HG02943 (cell line): ENCODE data around the gene VASP.
"Not testable (repeated sequence)": the region's sequence is repeated elsewhere in the genome, so short reads cannot be mapped to it uniquely, and the experiment has no call there.

Source experiments
- ATAC-seq: cut with Tn5 transposase; IDR thresholded peaks from one replicate; pipeline ENCODE4 v1.9.1; 2021; ENCODE audit warnings: mild to moderate bottlenecking, low read depth, moderate library complexity; ENCODE audit not compliant: unreplicated experiment

VASP gene

DNA sequence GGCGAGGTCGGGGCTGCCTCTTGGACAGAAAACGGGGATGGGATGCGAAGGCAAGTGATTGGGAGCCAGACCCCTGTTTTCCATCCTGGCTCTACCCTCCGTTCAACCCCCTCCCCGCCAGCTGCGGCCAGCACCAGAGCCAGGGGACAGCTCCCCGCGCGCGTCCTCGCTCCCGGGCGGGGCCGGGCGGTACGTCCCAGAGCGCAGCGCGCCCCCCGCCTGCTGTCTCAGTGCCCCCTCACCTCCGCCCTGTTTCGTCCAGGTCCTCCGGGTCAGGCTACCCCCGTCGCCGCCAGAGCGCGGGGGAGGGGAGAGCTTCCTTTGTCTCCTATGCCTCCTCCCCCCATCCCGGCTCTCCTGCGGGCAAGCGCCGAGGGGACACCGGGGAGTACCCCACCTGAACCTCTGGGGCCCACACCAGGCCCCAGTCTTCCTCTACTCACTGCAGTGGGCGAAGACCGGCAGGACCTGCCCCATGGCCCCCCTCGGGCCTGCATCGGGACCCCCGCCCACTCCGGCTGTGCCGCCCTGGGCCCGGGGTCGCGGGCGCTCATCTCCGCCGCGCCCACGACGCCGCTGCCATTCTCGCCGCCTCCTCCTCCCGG, 10.8 kb upstream of the VASP start:
- no peak for ATAC-seq

DNA sequence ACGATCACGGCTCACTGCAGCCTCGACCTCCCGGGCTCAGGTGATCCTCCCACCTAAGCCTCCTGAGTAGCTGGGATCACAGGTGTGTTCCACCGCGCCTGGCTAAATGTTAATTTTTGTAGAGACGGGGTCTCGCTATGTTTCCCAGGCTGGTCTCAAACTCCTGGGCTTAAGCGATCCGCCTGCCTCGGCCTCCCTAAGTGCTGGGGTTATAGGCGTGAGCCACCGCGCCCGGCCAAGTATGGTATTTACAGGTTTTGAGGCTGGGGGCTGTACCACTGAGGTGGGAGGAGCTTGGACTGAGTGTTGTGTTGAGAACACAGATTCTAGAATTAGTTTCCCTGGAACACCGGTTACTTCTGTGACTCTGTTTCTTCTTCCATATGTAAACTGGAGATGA, 9.5 kb upstream of the VASP start:
- no peak for ATAC-seq

DNA sequence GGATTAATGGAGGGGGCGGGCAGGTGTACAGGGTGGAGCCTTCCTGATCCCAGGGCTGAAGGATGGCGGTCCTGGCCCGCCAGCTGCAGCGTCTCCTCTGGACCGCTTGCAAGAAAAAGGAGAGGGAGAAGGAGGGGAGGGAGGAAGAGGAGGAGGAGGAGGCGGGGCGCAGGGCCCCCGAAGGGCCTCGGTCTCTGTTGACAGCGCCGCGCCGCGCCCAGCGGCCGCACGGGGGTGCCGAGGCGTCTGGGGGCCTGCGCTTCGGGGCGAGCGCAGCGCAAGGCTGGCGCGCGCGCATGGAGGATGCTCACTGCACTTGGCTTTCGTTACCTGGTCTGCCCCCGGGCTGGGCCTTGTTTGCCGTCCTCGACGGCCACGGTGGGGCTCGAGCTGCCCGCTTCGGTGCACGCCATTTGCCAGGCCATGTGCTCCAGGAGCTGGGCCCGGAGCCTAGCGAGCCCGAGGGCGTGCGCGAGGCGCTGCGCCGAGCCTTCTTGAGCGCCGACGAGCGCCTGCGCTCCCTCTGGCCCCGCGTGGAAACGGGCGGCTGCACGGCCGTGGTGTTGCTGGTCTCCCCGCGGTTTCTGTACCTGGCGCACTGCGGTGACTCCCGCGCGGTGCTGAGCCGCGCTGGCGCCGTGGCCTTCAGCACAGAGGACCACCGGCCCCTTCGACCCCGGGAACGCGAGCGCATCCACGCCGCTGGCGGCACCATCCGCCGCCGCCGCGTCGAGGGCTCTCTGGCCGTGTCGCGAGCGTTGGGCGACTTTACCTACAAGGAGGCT, 8.7 kb upstream of the VASP start, which contains the start of gene PPM1N:
TSS of gene PPM1N (plus strand) at position 33 of the 785 bp plus-strand sequence. CDS start at position 63, 30 bp downstream.
- no peak for ATAC-seq

DNA sequence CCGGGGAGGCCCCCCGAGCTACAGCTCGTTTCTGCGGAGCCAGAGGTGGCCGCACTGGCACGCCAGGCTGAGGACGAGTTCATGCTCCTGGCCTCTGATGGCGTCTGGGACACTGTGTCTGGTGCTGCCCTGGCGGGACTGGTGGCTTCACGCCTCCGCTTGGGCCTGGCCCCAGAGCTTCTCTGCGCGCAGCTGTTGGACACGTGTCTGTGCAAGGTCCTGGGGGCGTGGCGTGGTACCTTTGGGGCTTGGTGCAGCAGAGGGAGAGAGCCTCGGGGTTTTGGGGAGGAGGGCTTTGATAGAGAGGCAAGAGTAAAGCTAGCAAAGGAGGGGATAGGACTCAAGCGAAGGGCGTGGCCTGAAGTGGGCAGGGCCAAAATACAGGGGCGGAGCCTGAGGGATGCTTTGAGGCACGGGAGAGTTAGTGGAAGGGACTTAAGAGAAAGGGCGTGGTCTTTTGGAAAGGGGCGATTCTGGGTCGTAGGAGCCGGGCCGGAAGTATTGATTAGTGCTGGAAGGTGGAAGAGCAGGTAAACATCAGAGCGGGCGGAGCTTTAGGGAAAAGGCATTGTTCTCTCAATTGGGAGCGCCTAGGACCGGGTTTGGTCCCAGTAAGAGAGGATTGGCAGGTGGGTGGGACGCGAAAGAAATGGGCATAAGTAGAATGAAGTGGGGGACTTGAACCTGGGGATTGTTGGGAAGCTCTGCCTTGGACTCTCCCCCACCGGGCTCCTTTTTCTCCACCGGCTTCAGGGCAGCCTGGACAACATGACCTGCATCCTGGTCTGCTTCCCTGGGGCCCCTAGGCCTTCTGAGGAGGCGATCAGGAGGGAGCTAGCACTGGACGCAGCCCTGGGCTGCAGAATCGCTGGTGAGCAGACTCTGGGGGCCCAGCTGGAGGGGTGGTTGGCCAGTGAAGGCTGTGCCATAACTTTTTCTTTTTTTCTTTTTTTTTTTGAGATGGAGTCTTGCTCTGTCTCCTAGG, 7.8 kb upstream of the VASP start:
- no peak for ATAC-seq

DNA sequence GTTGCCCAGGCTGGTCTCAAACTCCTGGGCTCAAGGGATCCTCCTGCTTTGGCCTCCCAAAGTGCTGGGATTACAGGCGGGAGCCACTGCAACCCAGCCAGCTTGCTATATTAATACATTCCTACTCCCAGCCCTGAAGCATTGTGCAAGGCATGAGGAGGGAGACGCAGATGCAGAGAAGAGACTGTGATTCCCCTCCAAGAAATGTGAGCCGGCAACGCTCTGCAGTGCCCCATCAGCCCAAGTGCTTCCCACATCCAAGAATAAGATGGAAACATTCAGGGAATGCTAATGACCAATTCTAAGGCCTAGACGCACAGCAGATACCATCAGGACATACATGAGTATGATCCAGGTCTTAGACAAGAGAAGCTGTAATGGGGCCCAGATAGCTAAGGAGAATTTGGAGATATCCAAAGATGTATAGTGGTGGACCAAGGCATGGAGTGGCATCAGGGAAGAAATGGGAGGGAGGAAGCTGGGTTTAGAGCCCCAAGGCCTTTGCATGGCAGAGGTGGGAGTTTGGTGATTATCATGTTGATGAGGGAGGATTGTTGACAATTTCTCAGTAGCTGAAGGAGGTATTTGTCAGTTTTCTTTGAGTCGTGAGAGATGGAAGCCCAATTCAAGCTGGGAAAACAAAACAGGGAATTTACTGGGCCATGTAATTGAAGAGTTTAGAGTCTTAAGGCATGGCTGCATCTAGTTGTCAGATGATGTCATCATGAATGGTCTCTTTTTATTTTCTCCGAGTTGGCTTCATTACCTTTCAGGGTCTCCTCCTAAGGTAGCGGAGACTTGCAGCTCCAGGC, 6.2 kb upstream of the VASP start:
- no peak for ATAC-seq

DNA sequence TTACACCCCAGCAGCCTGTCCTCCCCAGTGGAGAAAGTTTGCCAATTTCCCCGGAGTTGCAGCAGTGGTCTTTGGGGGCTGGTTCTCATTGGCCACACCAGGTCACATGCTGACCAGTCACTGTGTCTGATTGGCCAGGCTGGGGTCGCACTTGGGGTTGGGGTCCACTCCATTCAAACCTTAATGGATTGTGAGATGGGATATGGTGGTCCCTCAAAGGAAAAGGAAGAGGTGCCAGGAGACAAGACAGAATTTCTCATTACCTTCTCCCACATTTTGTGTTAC, 5.6 kb upstream of the VASP start:
- no peak for ATAC-seq

DNA sequence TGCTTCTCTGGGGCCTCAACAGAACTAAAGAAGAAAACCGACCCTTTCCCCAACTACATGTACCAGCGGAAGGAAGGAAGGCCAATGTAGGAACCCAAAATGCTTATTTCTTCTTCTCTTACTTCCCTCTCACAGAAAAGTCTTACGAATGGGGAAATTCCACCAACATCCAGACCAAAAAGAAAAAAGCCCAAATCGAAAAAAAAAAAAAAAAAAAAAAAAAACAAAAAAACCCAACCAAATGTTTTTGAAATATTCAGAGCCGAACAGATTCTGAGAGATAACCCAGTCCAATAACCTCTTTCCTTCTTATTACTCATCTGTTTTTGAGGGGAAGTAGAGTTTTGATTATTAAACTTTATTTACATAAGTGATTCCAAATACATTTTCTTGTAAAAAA, 5.2 kb upstream of the VASP start:
- ATAC-seq, result no peak

DNA sequence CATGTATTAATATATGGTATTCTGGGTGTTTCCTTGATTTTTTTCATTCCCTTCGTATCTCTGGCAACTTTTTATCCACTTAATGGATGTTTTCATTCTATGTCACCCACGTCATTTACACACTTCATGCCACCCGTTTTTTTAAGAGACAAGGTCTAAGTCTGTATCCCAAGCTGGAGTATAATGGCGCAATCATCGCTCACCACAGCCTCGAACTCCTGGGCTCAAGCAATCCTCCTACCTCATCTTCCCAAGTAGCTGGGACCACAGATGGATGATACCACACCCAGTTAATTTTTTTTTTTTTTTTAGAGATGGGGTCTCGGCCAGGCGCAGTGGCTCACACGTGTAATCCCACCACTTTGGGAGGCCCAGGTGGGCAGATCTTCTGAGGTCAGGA, 3.4 kb upstream of the VASP start:
- no peak for ATAC-seq

DNA sequence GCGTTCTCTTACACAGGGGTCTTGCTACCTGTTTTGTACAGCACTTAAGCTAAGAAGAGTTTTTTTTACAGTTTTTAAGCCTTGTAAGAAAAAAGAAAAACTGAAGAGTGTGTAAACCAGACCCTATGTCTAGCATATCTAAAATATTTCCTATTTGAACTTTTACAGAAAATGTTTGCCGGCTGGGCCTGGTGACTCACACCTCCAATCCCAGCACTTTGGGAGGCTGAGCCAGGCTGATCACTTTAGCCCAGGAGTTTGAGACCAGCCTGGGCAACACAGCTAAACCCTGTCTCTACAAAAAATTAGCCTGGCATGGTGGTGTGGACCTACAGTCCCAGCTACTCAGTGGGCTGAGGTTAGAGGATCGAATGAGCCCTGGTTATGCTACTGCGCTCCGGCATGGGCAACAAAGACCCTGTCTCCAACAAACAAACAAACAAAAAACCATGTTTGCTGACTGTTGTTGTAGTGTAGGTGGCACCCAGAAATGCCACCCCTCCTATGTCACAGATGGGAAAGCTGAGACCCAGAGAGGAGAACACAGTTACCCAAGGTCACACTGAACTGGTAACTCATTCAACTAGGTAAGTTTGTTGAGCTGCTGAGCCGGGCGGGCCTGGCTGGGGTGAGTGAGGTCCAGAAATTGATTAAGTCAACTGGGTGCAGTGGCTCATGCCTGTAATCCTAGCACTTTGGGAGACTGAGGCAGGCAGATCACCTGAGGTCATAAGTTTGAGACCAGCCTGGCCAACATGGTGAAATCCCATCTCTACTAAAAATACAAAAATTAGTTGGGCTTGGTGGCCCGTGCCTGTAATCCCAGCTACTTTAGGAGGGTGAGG, 1.9 kb upstream of the VASP start:
- no peak for ATAC-seq

DNA sequence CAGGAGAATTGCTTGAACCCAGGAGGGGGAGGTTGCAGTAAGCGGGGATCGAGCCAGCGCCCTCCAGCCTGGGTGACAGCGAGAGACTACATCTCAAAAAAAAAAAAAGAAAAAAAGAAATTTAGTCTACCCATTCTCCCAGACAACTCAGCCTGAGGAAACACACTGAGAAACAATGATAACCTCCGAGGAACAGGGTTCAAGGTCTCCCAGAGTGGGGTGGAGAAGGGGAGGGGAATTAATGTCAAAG, 1.4 kb upstream of the VASP start:
- ATAC-seq, result no peak

DNA sequence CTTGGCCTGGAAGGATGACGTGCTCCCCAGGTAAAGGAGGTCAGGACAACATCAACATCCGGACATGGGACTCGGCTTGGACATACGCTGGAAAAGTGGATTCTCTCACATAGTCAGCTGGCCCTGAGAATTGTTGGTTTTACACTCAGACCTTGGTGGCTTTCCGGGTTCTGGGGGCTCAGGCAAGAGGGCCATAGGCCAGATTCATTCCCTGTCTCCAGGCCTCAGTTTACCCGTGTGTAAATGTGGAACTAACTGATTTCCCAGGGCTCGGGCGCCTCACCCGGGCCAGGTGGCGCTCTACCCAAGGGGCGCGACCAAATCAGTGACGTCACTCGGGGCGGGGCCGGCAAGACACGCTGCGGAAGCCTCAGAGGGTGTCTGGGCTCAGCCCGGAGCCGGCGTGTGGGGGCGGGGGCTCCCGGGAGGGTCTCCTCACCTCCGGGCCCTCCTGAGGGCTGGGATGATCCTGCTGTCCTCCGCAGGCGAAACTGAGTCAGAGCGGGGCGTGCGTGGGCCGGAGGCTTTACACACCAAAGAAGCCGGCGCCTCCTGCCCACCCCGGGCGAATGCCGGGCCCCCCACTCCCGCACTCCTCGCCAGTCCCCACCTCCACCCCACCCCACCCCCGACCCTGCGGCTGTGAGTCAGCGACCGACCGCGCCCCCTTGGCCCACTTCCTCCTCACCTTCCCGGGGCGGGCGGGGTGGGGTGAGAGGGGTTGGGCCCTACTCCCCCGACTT, 862 bp upstream of the VASP start:
- peak; percentile 46 for ATAC-seq

DNA sequence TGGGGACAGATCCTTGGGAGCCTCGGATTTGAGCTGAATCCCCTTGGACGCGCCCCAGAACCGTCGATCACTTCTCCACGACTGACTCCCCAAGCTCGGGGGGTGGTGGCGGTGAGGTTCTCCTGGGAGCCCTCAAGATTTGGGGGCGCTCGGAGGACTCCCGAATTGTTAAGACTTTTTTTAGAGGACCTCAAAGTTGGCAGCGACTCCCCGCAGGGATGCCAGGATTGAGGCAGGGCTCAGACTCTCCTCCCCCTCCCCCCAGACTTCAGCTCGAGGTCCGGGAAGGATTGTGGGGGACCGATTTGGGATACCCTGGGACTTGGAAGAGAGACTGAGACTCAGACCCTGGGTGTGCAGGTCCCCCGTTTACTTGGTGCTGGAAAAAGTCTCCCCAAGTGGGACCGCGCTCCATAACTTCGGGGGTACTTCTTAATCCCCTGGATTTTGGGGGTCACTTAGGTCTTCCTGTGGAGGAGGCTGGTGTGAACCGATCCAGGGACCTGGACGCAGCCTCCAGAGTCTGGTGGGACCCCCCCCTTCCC, 665 bp downstream of the VASP start:
- no peak for ATAC-seq

DNA sequence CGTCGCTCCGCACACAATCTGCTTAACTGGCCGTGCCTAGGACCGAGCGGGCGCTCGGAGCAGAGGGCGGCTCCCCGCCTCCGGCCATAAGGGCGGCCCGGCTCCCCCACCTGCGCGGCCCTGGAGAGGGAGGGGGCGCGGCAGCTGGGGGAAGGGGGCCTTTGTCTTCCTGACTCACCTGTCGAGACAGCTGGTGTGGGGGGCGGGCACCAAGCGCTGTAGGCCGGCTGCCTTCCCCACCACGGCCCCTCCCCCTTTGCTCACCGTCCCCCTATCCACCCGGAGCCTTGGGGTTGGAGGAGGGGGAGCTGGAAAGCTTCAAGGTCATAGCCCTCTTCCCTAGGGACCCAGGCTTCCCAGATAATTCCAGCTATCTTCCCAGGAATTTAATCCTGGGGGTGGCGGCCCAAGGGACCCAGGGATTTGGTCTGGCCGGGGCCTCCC, 1.2 kb downstream of the VASP start:
- ATAC-seq, result no peak

DNA sequence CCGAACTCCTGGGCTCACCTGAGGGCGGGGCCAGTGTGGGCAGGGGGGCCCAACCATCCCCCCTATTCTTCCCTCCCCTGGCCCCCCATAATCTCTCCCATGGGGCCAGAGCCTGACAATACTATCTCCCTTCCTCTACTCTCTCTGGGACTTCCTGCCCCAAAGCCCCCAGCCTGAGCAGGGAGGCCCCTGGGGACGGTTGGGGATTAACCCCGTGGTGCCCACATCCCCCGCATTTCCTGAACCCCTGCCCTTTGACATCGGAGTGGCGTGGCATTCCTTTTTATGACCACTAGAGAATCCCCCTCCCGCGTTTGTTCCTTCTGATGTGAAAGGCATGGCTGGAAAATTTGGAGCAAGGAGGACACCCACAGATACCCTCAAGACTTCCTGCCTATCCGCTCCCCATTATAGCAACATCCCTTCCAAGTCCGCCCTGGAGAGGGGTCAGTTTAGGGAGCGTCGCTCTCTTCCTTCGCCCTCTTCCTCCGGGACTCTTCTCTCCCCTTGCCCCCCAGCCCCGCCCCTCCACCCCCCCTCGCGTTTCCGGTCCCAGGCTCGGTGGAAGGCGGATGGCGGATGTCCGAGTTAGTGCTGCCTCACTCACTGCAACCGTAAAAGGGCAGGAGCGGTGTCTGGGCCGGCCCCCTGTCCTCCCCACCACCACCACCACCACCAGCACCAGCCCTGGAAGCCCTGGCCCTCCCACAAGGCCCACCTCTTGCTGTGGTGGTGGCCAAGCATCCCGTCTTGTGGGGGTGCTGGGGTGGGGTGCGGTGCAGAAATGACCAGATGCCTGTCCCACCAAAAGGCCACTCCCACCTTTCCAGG, 1.8 kb downstream of the VASP start:
- ATAC-seq, result no peak

DNA sequence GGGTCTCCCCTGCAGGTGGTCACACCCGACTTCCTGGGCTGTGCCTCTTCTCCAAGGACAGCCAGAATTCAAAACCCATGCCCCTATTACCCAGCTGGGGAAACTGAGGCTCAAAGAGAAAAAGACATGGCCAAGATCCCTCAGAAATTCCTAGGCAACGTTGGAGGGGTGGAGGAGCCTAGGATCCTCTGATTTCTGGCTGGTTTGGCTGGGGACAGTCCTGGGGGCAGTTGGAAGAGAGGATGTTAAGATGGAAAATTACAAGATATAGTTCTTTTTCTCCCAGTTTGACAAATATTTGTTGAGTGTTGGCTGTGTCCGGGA, 2.4 kb downstream of the VASP start:
- no peak for ATAC-seq

DNA sequence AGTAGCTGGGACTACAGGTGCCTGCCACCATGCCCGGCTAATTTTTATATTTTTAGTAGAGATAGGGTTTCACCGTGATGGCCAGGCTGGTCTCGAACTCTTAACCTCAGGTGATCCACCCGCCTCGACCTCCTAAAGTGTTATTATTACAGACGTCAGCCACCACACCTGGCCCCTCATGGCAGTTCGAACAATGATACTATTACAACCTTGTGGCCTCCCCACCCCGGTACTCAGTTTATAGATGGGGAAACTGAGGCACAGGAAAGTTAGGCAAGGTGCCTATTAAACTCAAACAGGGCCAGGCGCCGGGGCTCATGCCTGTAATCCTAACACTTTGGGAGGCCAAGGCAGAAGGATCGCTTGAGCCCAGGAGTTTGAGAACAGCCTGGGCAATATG, 3.1 kb downstream of the VASP start:
- not testable (repeated sequence) for ATAC-seq

DNA sequence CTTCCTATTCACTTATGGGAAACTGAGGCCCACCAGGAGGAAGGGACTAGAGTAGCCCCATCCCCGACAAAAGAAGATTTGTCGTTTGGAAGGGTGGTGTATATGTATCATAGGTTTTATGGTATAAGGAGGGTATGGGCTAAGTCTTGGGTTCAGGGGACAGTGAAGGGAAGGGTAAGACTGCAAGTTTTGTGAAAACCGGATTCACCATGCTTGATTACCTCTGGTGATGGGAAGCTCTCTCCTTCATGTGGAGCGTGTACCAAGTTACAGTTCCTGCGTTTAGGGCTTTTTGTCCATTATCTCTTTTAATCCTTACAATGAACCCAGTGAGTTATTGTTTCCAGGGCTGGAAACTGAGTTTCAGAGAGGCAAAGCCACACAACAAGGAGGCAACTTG, 3.8 kb downstream of the VASP start:
- ATAC-seq, result no peak

DNA sequence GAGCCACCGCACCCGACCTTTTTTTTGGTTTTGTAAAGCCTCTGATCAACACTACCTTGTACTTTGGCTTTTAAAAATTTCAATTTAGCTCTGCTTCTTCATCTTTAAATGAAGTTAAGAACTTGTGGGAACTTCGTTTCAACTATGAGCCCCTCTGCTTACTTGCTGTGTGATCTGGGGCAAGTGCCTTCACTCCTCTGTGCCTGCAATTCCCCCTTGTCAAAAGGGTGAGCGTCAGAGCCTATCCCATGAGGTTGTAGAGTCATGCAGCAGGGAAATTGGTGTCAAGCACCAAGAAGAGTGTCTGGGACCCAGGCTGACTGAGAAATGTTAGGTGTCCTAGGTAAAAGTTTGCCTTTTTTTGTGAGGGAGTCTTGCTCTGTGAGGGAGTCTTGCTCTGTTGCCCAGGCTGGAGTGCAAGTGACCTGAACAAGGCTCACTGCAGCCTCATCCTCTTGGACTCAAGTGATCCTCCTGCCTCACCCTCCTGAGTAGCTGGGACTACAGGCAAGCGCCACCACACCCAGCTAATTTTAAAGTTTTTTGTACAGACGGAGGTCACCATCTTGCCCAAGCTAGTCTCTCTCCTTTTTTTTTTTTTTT, 5.7 kb downstream of the VASP start:
- ATAC-seq, result no peak
